Tracheal epithelial cell (primary cell): ENCODE measurements around the gene SERPINE1. TPM values are rescaled to one million over a fixed set of nuclear protein-coding genes. Genes with fewer than 3 reads are reported as not detected.

ENCODE experiments used
- total RNA-seq: library from RNA; depleted of rRNA; stranded (reverse); fragments of >200 nt; gene quantifications from 2 replicates; pipeline ENCODE4 v1.2.1, GENCODE V29; 2014

The SERPINE1 gene
- total RNA-seq, result 126 and 446 TPM in 2 replicates

GRCh38 chr7:101126651-101127459, at the start of gene SERPINE1:
TSS of gene SERPINE1 (plus strand) at chr7:101127104. CDS start at chr7:101128394, 1,290 bp downstream.

DNA sequence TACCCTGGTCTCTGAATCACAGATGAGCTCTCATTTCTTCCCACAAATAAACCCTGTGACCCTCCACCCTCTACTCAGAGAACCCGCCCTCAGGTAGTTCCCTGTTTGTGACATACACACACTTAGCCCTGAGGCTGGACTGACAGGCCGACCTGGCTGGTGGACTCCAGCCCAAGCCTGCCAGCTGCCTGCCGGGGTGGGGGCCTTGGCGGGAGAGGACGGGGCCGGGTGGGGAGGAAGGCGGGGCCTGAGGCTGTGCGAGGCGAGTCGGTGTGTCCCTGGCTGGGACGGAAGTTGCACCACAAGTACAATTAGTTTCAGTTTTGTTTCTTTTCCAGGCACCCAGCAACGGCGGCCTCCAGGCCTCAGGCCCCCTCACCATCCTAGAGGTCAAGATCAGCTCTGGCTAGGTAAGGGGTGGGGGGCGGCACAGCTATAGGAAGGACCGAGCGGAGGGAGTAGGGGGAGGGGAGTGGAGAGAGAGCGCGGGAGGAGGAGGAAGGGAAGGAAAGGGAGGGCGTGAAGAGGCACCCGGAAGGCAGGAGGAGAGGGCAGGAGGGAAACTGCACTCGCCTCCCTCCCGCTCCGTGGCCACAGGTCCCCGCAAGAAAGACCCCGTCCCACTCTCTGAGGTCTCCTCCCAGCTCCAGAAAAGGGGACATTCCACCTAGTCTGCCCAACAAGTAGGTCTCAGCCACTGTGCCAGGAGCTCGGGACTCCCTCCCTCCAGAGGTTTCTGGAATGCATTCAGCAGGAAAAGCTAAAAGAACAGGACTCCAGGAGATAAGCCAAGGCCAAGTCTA, 41.5 kb upstream of the SERPINE1 start, which contains the start of gene TRIM56:
Gene TRIM56, plus strand, starts transcription at position 320 of the 803 bp plus-strand sequence. CDS start 1,832 bp downstream, outside the sequence.

DNA sequence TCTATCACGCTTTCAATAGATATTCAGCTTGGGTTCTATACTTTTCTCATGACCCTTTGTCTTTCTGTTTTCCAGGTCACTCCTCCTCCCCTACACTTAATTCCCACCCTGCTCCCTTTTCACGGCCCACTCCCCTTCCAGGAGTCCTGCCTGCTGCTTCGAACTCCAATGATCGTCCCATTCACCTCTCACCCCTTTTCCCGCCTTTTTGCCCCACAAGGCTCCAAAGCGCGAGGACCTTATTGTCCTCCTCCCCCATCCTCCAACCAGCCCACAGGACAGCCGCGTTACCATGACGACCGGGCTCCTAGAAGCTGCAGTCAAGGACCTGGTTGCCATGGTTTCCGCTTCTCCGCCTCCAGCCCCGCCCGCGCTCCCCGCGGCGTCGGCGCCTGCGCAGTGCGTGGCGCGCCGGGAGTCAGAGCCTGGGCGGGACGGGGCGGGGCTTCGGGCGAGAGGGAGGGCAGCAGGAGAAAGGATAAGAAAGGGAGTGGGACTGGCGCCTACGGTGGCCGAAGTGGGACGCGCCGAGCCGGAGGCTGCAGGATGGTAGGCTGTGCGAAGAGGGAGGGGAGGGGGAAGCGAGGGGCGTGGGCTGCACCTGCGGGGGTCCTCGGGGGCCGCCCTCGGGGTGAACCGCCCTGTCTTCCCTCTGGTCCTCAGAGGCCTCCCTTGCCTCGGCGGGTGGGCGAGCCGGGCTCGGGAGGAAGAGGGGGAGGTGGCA, 27.2 kb downstream of the SERPINE1 start, which contains the start of gene AP1S1:
Gene AP1S1, plus strand, starts transcription at position 508 of the 724 bp plus-strand sequence. Its CDS starts 39 bp downstream, at position 547.

DNA sequence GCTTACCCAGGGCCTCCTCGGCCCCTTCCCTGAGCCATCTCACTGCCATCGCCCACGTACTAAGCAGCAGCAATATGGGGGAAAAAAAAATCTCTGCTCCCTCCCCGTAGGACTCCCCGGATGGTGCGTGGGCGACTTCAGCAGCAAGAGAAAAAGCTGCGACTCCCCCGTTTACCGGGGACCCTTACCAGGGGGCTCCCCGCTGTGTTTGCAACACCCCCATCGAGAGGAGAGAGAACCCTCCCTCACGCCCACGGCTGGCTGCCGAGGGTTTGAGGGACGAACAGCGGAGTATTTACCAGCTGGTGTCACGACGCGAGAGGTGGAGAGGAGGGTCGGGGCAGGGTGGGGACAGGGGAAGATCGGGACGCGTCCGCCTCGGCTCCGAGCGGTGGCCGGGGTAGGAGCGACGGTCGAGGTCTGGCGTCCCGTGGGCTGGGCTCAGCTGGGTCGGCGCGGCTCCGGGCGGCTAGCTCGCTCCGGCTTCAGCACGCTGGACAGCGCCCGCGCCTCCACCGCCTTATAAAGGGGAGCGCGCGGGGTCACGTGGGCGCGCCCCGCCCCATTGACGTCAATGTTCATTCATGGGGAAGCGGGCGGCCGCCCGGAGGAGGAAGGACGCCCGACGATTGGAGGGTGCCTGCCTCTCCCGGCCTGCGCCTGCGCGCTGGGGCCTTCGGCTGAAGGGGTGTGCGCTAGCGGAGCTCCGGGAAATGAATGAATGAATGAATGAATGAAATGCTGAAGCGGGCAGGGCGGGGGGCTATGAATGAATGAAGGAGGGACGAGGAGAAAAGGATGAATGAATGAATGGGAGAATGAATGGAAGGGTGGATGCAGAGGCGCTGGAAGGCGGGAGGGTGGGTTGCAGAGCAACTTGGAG, 38.4 kb downstream of the SERPINE1 start, which contains the start of gene VGF:
Gene VGF, minus strand, starts transcription at position 495 of the 883 bp plus-strand sequence. CDS start 726 bp downstream, outside the sequence.

GRCh38 chr7:101180130-101180755, 53.3 kb downstream of the SERPINE1 start, which contains the start of gene NAT16:
TSS of gene NAT16 (minus strand) at chr7:101180293. CDS start at chr7:101174807, 5,486 bp downstream.

Other genes with a start within 250 kb of the SERPINE1 start
- 8.3 and 14.7 TPM in 2 replicates for gene UFSP1, start 237.4 kb upstream of the SERPINE1 start, total RNA-seq
- gene ACHE, start 231.2 kb upstream of the SERPINE1 start, total RNA-seq, result 0.24 TPM in 1 of 2 replicates, not detected in the other
- not detected in 2 replicates for gene MUC3A, start 177.6 kb upstream of the SERPINE1 start, total RNA-seq
- not detected in 2 replicates for gene MUC12, start 157.5 kb upstream of the SERPINE1 start, total RNA-seq
- gene MUC17, start 107.0 kb upstream of the SERPINE1 start, total RNA-seq, result not detected in 2 replicates
- 8.2 and 9.6 TPM in 2 replicates for gene TRIM56, start 41.6 kb upstream of the SERPINE1 start, total RNA-seq
- 116 and 212 TPM in 2 replicates for gene AP1S1, start 27.4 kb downstream of the SERPINE1 start, total RNA-seq
- 0.24 TPM in 1 of 2 replicates, not detected in the other for gene VGF, start 38.5 kb downstream of the SERPINE1 start, total RNA-seq
- not detected in 2 replicates for gene NAT16, start 53.2 kb downstream of the SERPINE1 start, total RNA-seq
- not detected in 2 replicates for gene MOGAT3, start 73.9 kb downstream of the SERPINE1 start, total RNA-seq
- 24.7 and 37.4 TPM in 2 replicates for gene PLOD3, start 90.5 kb downstream of the SERPINE1 start, total RNA-seq
- 91.8 and 104 TPM in 2 replicates for gene ZNHIT1, start 91.1 kb downstream of the SERPINE1 start, total RNA-seq
- 1.4 and 1.7 TPM in 2 replicates for gene CLDN15, start 110.7 kb downstream of the SERPINE1 start, total RNA-seq
- gene FIS1, start 118.0 kb downstream of the SERPINE1 start, total RNA-seq, result 174 and 207 TPM in 2 replicates
- 9.6 and 10.2 TPM in 2 replicates for gene IFT22, start 194.7 kb downstream of the SERPINE1 start, total RNA-seq
- not detected in 2 replicates for gene COL26A1, start 235.8 kb downstream of the SERPINE1 start, total RNA-seq